ENCODE data around the gene LSP1.

GRCh38 chr11:1815751-1816150 is 37.1 kb upstream of the LSP1 start:
- TF ChIP-seq CTCF (IDR thresholded peaks at IDR 0.05; ENCODE audit: poor library complexity) = no peak
- TF ChIP-seq EZH2phosphoT487 (IDR thresholded peaks at IDR 0.05; ENCODE audit: low read depth, severe bottlenecking, unreplicated experiment) = no peak
